Measurements from ENCODE around the gene PARP12.

PARP12 gene

GRCh38 chr7:140069298-140069949 lies 6.7 kb upstream of the PARP12 start:
- H3K4me3 ChIP-seq (replicated peaks in 1 of 2; ENCODE audit: low read depth in 2 of 2, low read length in 2 of 2): no peak overlapping the region
- TF ChIP-seq, protein P1, sequence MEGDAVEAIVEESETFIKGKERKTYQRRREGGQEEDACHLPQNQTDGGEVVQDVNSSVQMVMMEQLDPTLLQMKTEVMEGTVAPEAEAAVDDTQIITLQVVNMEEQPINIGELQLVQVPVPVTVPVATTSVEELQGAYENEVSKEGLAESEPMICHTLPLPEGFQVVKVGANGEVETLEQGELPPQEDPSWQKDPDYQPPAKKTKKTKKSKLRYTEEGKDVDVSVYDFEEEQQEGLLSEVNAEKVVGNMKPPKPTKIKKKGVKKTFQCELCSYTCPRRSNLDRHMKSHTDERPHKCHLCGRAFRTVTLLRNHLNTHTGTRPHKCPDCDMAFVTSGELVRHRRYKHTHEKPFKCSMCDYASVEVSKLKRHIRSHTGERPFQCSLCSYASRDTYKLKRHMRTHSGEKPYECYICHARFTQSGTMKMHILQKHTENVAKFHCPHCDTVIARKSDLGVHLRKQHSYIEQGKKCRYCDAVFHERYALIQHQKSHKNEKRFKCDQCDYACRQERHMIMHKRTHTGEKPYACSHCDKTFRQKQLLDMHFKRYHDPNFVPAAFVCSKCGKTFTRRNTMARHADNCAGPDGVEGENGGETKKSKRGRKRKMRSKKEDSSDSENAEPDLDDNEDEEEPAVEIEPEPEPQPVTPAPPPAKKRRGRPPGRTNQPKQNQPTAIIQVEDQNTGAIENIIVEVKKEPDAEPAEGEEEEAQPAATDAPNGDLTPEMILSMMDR (IDR thresholded peaks at IDR 0.05; ENCODE audit: low read depth, low read length): no peak
- DNase-seq (ENCODE audit: low read depth in 2 of 2): no peak

DNA sequence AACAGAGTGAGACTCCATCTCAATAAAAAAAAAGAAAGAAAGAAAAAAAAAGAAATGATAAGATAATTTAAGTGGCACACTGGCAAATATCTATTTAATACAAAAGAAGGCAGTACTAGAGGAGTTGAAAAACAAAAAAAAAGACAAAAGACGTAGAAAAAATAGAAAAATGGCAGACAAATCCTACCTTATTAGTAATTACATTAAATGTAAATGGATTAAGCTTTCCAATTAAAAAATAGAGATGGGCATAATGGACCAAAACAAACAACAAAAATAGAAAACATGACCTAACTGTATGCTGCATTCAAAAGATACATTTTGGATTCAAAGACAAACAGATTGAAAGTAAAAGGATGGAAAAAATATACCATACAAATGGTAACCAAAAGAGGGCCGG lies 5.3 kb upstream of the PARP12 start:
- TF ChIP-seq, protein P1 (IDR thresholded peaks at IDR 0.05; ENCODE audit: low read depth, low read length): no peak
- no peak for DNase-seq (ENCODE audit: low read depth in 2 of 2)
- no peak overlapping the region for H3K4me3 ChIP-seq (replicated peaks in 1 of 2; ENCODE audit: low read depth in 2 of 2, low read length in 2 of 2)

GRCh38 chr7:140067052-140067451 lies 4.3 kb upstream of the PARP12 start:
- no peak overlapping the region for H3K4me3 ChIP-seq (replicated peaks in 1 of 2; ENCODE audit: low read depth in 2 of 2, low read length in 2 of 2)

GRCh38 chr7:140062118-140062527 lies 628 bp downstream of the PARP12 start:
- peak overlapping the region; percentile 45 to 63 for H3K4me3 ChIP-seq (replicated peaks in 1 of 2; ENCODE audit: low read depth in 2 of 2, low read length in 2 of 2)
- TF ChIP-seq, protein P1 (IDR thresholded peaks at IDR 0.05; ENCODE audit: low read depth, low read length): no peak
- DNase-seq (ENCODE audit: low read depth in 2 of 2): peak; percentile 8 to 14

More at GRCh38 chr7:140067052-140067451, 4.3 kb upstream of the PARP12 start:
- DNase-seq (ENCODE audit: low read depth in 2 of 2): no peak
- TF ChIP-seq, protein P1 (IDR thresholded peaks at IDR 0.05; ENCODE audit: low read depth, low read length): no peak

- H3K4me3 ChIP-seq (replicated peaks in 1 of 2; ENCODE audit: low read depth in 2 of 2, low read length in 2 of 2): peak overlapping the region; percentile 45 to 63
- TF ChIP-seq, protein P1 (IDR thresholded peaks at IDR 0.05; ENCODE audit: low read depth, low read length): no peak
- no peak for DNase-seq (ENCODE audit: low read depth in 2 of 2)
Observed at GRCh38 chr7:140061607-140061930, 1.2 kb downstream of the PARP12 start.

DNA sequence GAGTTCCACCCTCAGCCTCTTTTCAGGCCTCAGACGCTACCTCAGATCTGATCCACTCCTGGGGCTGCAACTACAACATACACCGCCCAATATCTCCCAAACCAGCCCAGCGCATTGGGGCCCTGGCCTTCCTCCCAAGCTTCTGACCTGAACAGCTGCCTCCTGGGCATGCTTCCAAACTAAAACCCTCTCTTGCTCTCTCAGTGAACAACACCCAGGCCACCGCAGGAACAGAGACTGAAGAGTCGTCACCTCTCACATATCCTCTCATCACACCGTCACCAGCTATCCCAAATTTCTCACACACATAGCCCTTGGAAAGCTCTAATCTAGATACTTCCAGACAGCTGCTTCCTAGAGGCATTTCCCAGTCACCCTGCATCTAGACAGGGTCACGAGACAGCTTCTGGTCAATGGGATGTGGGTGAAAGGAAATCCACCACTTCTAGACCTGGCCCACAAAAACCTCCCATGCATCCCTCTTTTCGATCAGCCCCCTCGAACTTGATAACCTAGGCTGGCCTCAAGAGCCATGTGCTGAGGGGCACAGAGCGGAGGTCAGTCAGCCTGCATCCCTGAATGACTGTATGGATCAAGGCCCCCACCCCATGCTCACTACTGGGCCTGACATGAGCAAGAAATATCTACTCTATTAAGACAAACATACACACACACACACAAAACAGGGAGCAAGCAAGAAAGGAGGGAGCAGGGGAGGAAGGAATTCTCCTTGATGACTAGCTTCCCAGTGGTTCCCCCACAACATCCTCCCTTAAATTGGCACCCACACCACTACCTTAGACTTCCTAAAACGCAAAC lies 1.8 kb downstream of the PARP12 start:
- TF ChIP-seq, protein P1 (IDR thresholded peaks at IDR 0.05; ENCODE audit: low read depth, low read length): no peak
- no peak overlapping the region for H3K4me3 ChIP-seq (replicated peaks in 1 of 2; ENCODE audit: low read depth in 2 of 2, low read length in 2 of 2)
- peak; percentile 83 to 93 for DNase-seq (ENCODE audit: low read depth in 2 of 2)

Data from cardiac fibroblast (primary cell).